Gastrocnemius medialis (tissue), 4 donors: ENCODE data around the gene LAMC1. TPM values are rescaled to one million over a fixed set of nuclear protein-coding genes. Genes with fewer than 3 reads are reported as not detected.

ENCODE experiments used
- ATAC-seq, 2 donors: fragments of 150-250 bp; one replicate each; pipeline ENCODE4 v1.9.1; 2016
- DNase-seq, 2 donors: peaks; one replicate each; pipeline ENCODE4 v3.0.0-alpha.2; 2019
- H3K27ac ChIP-seq, 4 donors: fragments of 200-600 bp; sonication (generic); 1 replicate in 1 of 4; 2 replicates in 3 of 4; pipeline ENCODE4 v1.5.1; 2016 to 2018; ENCODE audit warnings: mild to moderate bottlenecking in 2 of 4, moderate library complexity in 1 of 4
- H3K27me3 ChIP-seq, 3 donors: fragments of 200-600 bp; sonication (generic) in 2 of 3; 1 replicate in 1 of 3; 2 replicates in 2 of 3; pipeline versions ENCODE4 v1.5.1 to v1.6.0; 2016 to 2019; ENCODE audit warnings: mild to moderate bottlenecking in 1 of 3, moderate library complexity in 1 of 3
- H3K36me3 ChIP-seq, 2 donors: fragments of 200-600 bp; sonication (generic) in 1 of 2; one replicate each; pipeline ENCODE4 v1.5.1; 2017 to 2018
- H3K4me1 ChIP-seq, 2 donors: fragments of 200-600 bp; sonication (generic) in 1 of 2; one replicate each; pipeline ENCODE4 v1.5.1; 2016 to 2017; ENCODE audit warnings: mild to moderate bottlenecking in 2 of 2
- H3K4me3 ChIP-seq, 4 donors: fragments of 200-600 bp; sonication (generic) in 3 of 4; 1 replicate in 1 of 4; 2 replicates in 3 of 4; pipeline ENCODE4 v1.5.1; 2016 to 2019; ENCODE audit warnings: mild to moderate bottlenecking in 2 of 4
- H3K9me3 ChIP-seq, 3 donors: fragments of 200-600 bp; sonication (generic) in 2 of 3; 1 replicate in 1 of 3; 2 replicates in 2 of 3; pipeline ENCODE4 v1.5.1; 2016 to 2019
- CTCF ChIP-seq, 5 experiments: fragments of 450-650 bp in 3 of 5; fragments of 200-600 bp in 2 of 5; sonication (generic) in 2 of 5; IDR thresholded peaks in 4 of 5; conservative IDR thresholded peaks in 1 of 5; 1 replicate in 4 of 5; 2 replicates in 1 of 5; pipeline ENCODE4 v1.5.1; 2016 to 2019; ENCODE audit warnings: antibody characterized with exemption in 5 of 5, mild to moderate bottlenecking in 3 of 5, moderate library complexity in 3 of 5
- POLR2A ChIP-seq, 2 donors: fragments of 450-650 bp; IDR thresholded peaks; one replicate each; pipeline ENCODE4 v1.6.1; 2017; ENCODE audit warnings: antibody characterized with exemption in 2 of 2, mild to moderate bottlenecking in 2 of 2, moderate library complexity in 2 of 2
- in situ Hi-C, 4 donors: fragments of 200-750 bp; cut with MboI; loops; one replicate each; pipeline versions ENCODE4 v1.15.0 to v1.8.0; 2017; ENCODE audit warnings: low sequenced_read_pairs in 4 of 4
- intact Hi-C: fragments of 100-400 bp; cut with DNase I; formaldehyde crosslinking; loops from one replicate; pipeline ENCODE4 v1.15.1; 2023; ENCODE audit warnings: low total_unique reads
- total RNA-seq, 4 donors: library from RNA; depleted of rRNA; stranded (reverse); fragments of >200 nt; gene quantifications; one replicate each; pipeline versions ENCODE4 v1.1.0 to v1.2.3, GENCODE V29; 2016

LAMC1 gene
- total RNA-seq, result 100 to 1,000 TPM in 3 of 4 donors, 10 to 100 TPM in 1; 96.1 to 161 (median 135) TPM

GRCh38 chr1:183023146-183023600, at the start of gene LAMC1:
TSS of gene LAMC1 (plus strand) at chr1:183023420. CDS start at chr1:183023717, 297 bp downstream.
- intact Hi-C loops, result loop anchor here (2.0 to 5.0 kb wide), 3 partner anchors 80 to 449 kb away; partner anchors contain the start of gene SMG7
- H3K27me3 ChIP-seq, result no peaks in the 10 kb centered on the region
- peaks cover 43 to 58% of the 10 kb centered on the region in 2 donors for H3K4me1 ChIP-seq
- in situ Hi-C loops, result loop anchor here in 1 of 4 donors (10.0 kb wide), 1 partner anchor 58 kb away; no protein-coding TSS in a partner anchor
- H3K4me3 ChIP-seq, result peak within 1 kb of the TSS; percentile 76 to 91 (median 85)
- H3K9me3 ChIP-seq, result no peaks in the 10 kb centered on the region
- peak; percentile 40 for ATAC-seq
- H3K36me3 ChIP-seq, result no peaks in the 10 kb centered on the region
- DNase-seq, result peak; percentile 69 to 78
- H3K27ac ChIP-seq, result peak within 1 kb of the TSS; percentile 94 to 100 (median 98)
- TF ChIP-seq POLR2A (IDR thresholded peaks at IDR 0.05) (no peak), CTCF (IDR thresholded peaks at IDR 0.05 in 4 of 5, conservative IDR thresholded peaks at IDR 0.05 in 1 of 5) (no peak)

GRCh38 chr1:182974506-182975191, 48.6 kb upstream of the LAMC1 start:
- intact Hi-C loops (no loop called here), in situ Hi-C loops (loop anchor here (25.0 kb wide), 3 partner anchors 138 to 313 kb away; no protein-coding TSS in a partner anchor)
- no peak for ATAC-seq
- no peaks in the 10 kb centered on the region for H3K4me1 ChIP-seq
- no peak overlapping the region for H3K27ac ChIP-seq
- no peaks in the 10 kb centered on the region for H3K27me3 ChIP-seq
- DNase-seq, result no peak
- no peak for TF ChIP-seq CTCF (IDR thresholded peaks at IDR 0.05 in 4 of 5, conservative IDR thresholded peaks at IDR 0.05 in 1 of 5)
- no peaks in the 10 kb centered on the region for H3K9me3 ChIP-seq
- no peaks in the 10 kb centered on the region for H3K36me3 ChIP-seq
- no peak overlapping the region for H3K4me3 ChIP-seq

- no peaks in the 10 kb centered on the region for H3K4me1 ChIP-seq
- DNase-seq (no peak), ATAC-seq (no peak)
- H3K27me3 ChIP-seq, result no peaks in the 10 kb centered on the region
- no peak overlapping the region for H3K27ac ChIP-seq
- intact Hi-C loops (no loop called here), in situ Hi-C loops (no loop called here)
- H3K4me3 ChIP-seq, result no peak overlapping the region
- TF ChIP-seq CTCF (IDR thresholded peaks at IDR 0.05 in 4 of 5, conservative IDR thresholded peaks at IDR 0.05 in 1 of 5) (no peak), POLR2A (IDR thresholded peaks at IDR 0.05) (no peak)
- no peaks in the 10 kb centered on the region for H3K9me3 ChIP-seq
- H3K36me3 ChIP-seq, result no peaks in the 10 kb centered on the region
Observed at GRCh38 chr1:182977480-182977879, 45.7 kb upstream of the LAMC1 start.

GRCh38 chr1:182978151-182978853, 44.9 kb upstream of the LAMC1 start:
- TF ChIP-seq POLR2A (IDR thresholded peaks at IDR 0.05), result no peak
- TF ChIP-seq CTCF (IDR thresholded peaks at IDR 0.05 in 4 of 5, conservative IDR thresholded peaks at IDR 0.05 in 1 of 5), result no peak
- Histone ChIP-seq H3K9me3 (no peaks in the 10 kb centered on the region), H3K27ac (no peak overlapping the region), H3K36me3 (no peaks in the 10 kb centered on the region), H3K4me3 (no peak overlapping the region), H3K4me1 (no peaks in the 10 kb centered on the region), H3K27me3 (no peaks in the 10 kb centered on the region)
- ATAC-seq, result no peak
- DNase-seq, result no peak
- intact Hi-C loops (no loop called here), in situ Hi-C loops (no loop called here)
